Measurements from ENCODE around the gene ATL3.

The ATL3 gene

DNA sequence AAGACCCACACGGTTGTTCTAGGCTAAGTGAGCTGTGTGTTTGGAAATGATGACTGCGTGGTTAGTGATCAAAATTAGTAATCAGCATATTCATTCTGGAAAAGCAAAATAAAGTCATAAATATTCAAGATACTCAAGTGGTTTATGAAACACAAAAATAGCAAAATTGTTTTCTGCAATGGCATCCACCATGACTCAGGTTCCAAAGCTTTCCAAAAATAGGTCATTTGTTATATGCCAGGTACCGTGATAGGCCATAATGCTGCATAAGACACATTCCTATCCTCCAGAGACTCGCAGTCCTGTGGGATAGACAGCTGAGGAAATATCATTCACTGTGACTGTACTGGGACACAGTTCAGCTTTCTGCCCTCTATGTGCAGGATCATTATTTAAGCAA is 2.4 kb upstream of the ATL3 start:
- no peaks in the 10 kb centered on the region for H3K9me2 ChIP-seq (ENCODE audit: low read depth, low read length)
- no peaks in the 10 kb centered on the region for H3K36me3 ChIP-seq (ENCODE audit: insufficient read depth, low read length)
- peaks cover 3% of the 10 kb centered on the region; the same call in 1 of the 2 replicates for H3K79me2 ChIP-seq (ENCODE audit: insufficient read depth, low read length)
- H3K9ac ChIP-seq (ENCODE audit: low read length): no peak overlapping the region
- no peak overlapping the region for H3K27ac ChIP-seq (ENCODE audit: low read depth, low read length, poor library complexity, severe bottlenecking)
- H4K20me1 ChIP-seq (ENCODE audit: insufficient read depth, low read length): no peaks in the 10 kb centered on the region
- H2AFZ ChIP-seq (ENCODE audit: low read length): no peak overlapping the region
- H3K9me3 ChIP-seq (ENCODE audit: low read length): no peaks in the 10 kb centered on the region
- TF ChIP-seq, protein P1, sequence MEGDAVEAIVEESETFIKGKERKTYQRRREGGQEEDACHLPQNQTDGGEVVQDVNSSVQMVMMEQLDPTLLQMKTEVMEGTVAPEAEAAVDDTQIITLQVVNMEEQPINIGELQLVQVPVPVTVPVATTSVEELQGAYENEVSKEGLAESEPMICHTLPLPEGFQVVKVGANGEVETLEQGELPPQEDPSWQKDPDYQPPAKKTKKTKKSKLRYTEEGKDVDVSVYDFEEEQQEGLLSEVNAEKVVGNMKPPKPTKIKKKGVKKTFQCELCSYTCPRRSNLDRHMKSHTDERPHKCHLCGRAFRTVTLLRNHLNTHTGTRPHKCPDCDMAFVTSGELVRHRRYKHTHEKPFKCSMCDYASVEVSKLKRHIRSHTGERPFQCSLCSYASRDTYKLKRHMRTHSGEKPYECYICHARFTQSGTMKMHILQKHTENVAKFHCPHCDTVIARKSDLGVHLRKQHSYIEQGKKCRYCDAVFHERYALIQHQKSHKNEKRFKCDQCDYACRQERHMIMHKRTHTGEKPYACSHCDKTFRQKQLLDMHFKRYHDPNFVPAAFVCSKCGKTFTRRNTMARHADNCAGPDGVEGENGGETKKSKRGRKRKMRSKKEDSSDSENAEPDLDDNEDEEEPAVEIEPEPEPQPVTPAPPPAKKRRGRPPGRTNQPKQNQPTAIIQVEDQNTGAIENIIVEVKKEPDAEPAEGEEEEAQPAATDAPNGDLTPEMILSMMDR (IDR thresholded peaks at IDR 0.05; ENCODE audit: low read length): no peak
- TF ChIP-seq EZH2 (IDR thresholded peaks at IDR 0.05; ENCODE audit: borderline replicate concordance, low read length): no peak
- no peak overlapping the region for H3K4me2 ChIP-seq (ENCODE audit: low read length)
- H3K4me3 ChIP-seq (ENCODE audit: low read depth, low read length, poor library complexity, severe bottlenecking): no peak overlapping the region
- H3K27me3 ChIP-seq (ENCODE audit: insufficient read depth, low read length): no peaks in the 10 kb centered on the region
- H3F3A ChIP-seq (ENCODE audit: insufficient read depth, low read length): no peaks in the 10 kb centered on the region
- peaks cover 14% of the 10 kb centered on the region for H3K4me1 ChIP-seq (ENCODE audit: insufficient read depth, low read length, severe bottlenecking)

DNA sequence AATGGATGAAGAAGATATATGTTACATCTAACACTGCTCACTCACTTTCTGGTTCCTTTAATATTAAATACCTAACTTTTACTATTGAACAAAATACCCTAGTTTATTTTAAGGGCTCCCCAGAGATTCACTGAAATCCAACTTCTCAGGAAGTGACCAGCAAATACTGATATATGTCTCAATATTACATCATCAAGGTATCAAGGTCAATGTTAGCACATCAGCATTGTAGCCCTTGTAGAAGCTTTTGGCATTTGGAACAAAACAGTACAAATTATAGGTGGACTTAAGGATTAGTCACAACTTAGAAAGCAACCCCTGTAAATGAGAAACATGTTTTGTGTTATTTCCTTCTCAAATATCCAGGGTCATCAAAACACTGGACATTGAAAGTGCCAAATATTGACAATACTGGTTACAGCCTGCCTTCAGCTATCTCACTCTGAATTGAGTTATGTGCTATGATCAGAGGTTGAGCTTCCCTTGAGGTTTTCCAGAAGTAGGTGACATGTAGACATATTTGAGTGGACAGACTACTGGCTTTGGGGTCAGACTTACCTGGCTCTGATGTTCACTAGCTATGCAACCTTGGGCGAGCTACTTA is 1.9 kb upstream of the ATL3 start:
- Histone ChIP-seq H3K27me3 (ENCODE audit: insufficient read depth, low read length) (no peaks in the 10 kb centered on the region), H3K4me3 (ENCODE audit: low read depth, low read length, poor library complexity, severe bottlenecking) (no peak overlapping the region), H3K9me2 (ENCODE audit: low read depth, low read length) (no peaks in the 10 kb centered on the region), H3K9me3 (ENCODE audit: low read length) (no peaks in the 10 kb centered on the region), H3K27ac (ENCODE audit: low read depth, low read length, poor library complexity, severe bottlenecking) (no peak overlapping the region), H3F3A (ENCODE audit: insufficient read depth, low read length) (no peaks in the 10 kb centered on the region), H2AFZ (ENCODE audit: low read length) (no peak overlapping the region), H4K20me1 (ENCODE audit: insufficient read depth, low read length) (no peaks in the 10 kb centered on the region), H3K4me1 (ENCODE audit: insufficient read depth, low read length, severe bottlenecking) (peaks cover 19% of the 10 kb centered on the region), H3K36me3 (ENCODE audit: insufficient read depth, low read length) (no peaks in the 10 kb centered on the region), H3K79me2 (ENCODE audit: insufficient read depth, low read length) (peaks cover 3% of the 10 kb centered on the region; the same call in 1 of the 2 replicates), H3K4me2 (ENCODE audit: low read length) (no peak overlapping the region), H3K9ac (ENCODE audit: low read length) (no peak overlapping the region)
- TF ChIP-seq, protein P1 (IDR thresholded peaks at IDR 0.05; ENCODE audit: low read length): no peak
- no peak for TF ChIP-seq EZH2 (IDR thresholded peaks at IDR 0.05; ENCODE audit: borderline replicate concordance, low read length)

DNA sequence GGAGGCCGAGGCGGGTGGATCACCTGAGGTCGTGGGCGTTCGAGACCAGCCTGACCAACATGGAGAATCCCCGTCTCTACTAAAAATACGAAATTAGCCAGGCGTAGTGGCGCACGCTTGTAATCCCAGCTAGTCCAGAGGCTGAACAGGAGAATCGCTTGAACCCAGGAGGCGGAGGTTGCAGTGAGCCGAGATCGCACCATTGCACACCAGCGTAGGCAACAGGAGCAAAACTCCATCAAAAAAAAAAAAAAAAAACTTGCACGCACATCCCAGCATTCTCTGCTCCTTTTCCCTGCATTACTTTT is 934 bp upstream of the ATL3 start:
- no peaks in the 10 kb centered on the region for H3K36me3 ChIP-seq (ENCODE audit: insufficient read depth, low read length)
- peaks cover 5% of the 10 kb centered on the region; the same call in 1 of the 2 replicates for H3K79me2 ChIP-seq (ENCODE audit: insufficient read depth, low read length)
- no peaks in the 10 kb centered on the region for H3F3A ChIP-seq (ENCODE audit: insufficient read depth, low read length)
- H3K4me3 ChIP-seq (ENCODE audit: low read depth, low read length, poor library complexity, severe bottlenecking): no peak overlapping the region
- no peak overlapping the region; the same call in 1 of the 2 replicates for H3K9ac ChIP-seq (ENCODE audit: low read length)
- H3K4me2 ChIP-seq (ENCODE audit: low read length): no peak overlapping the region
- no peaks in the 10 kb centered on the region for H3K9me2 ChIP-seq (ENCODE audit: low read depth, low read length)
- H2AFZ ChIP-seq (ENCODE audit: low read length): no peak overlapping the region
- TF ChIP-seq, protein P1 (IDR thresholded peaks at IDR 0.05; ENCODE audit: low read length): no peak
- no peak overlapping the region for H3K27ac ChIP-seq (ENCODE audit: low read depth, low read length, poor library complexity, severe bottlenecking)
- peaks cover 19% of the 10 kb centered on the region for H3K4me1 ChIP-seq (ENCODE audit: insufficient read depth, low read length, severe bottlenecking)
- no peaks in the 10 kb centered on the region for H3K27me3 ChIP-seq (ENCODE audit: insufficient read depth, low read length)
- no peaks in the 10 kb centered on the region for H3K9me3 ChIP-seq (ENCODE audit: low read length)
- no peaks in the 10 kb centered on the region for H4K20me1 ChIP-seq (ENCODE audit: insufficient read depth, low read length)

All from OCI-LY1 (cell line).